Panc1 (cell line): Measurements from ENCODE around the gene ROCK2.

ENCODE experiments used
- SIN3A ChIP-seq: IDR thresholded peaks from 2 replicates; pipeline ENCODE4 v1.6.1; 2012; ENCODE audit warnings: low read depth, mild to moderate bottlenecking, low read length, moderate library complexity, borderline replicate concordance; ENCODE audit not compliant: insufficient read depth
- TF ChIP-seq, protein P1 (sequence below): fragments of 450-650 bp; IDR thresholded peaks from 2 replicates; pipeline ENCODE4 v1.5.1; 2017; ENCODE audit warnings: mild to moderate bottlenecking
- TF ChIP-seq, protein P2 (sequence below), 2 experiments: IDR thresholded peaks; 2 replicates each; pipeline ENCODE4 v1.6.1; 2011 to 2012; ENCODE audit warnings: low read depth in 2 of 2, control low read depth in 1 of 2, low read length in 1 of 2, mild to moderate bottlenecking in 1 of 2, moderate library complexity in 1 of 2; ENCODE audit not compliant: insufficient read depth in 1 of 2

DNA sequence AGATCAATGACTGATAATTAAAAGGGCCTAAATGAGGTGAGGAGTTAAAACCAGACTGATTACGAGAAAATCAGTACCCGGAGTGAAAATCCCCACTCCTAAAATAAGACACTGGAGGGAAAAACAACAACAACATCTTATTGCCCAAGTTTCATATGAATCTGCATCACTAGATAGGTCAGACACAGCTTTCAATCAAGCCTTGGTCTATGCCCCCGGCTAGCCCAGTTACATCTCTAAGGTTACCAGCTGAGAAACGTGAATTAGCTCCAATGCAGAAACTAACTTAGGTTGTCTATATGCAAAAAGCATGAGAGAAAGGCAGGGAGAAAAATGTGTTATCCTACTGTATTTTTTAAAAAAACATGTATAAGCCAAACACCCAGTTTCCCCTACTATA lies 53.7 kb downstream of the ROCK2 start:
- TF ChIP-seq, protein P1, sequence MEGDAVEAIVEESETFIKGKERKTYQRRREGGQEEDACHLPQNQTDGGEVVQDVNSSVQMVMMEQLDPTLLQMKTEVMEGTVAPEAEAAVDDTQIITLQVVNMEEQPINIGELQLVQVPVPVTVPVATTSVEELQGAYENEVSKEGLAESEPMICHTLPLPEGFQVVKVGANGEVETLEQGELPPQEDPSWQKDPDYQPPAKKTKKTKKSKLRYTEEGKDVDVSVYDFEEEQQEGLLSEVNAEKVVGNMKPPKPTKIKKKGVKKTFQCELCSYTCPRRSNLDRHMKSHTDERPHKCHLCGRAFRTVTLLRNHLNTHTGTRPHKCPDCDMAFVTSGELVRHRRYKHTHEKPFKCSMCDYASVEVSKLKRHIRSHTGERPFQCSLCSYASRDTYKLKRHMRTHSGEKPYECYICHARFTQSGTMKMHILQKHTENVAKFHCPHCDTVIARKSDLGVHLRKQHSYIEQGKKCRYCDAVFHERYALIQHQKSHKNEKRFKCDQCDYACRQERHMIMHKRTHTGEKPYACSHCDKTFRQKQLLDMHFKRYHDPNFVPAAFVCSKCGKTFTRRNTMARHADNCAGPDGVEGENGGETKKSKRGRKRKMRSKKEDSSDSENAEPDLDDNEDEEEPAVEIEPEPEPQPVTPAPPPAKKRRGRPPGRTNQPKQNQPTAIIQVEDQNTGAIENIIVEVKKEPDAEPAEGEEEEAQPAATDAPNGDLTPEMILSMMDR = no peak
- TF ChIP-seq SIN3A = no peak
- TF ChIP-seq, protein P2, sequence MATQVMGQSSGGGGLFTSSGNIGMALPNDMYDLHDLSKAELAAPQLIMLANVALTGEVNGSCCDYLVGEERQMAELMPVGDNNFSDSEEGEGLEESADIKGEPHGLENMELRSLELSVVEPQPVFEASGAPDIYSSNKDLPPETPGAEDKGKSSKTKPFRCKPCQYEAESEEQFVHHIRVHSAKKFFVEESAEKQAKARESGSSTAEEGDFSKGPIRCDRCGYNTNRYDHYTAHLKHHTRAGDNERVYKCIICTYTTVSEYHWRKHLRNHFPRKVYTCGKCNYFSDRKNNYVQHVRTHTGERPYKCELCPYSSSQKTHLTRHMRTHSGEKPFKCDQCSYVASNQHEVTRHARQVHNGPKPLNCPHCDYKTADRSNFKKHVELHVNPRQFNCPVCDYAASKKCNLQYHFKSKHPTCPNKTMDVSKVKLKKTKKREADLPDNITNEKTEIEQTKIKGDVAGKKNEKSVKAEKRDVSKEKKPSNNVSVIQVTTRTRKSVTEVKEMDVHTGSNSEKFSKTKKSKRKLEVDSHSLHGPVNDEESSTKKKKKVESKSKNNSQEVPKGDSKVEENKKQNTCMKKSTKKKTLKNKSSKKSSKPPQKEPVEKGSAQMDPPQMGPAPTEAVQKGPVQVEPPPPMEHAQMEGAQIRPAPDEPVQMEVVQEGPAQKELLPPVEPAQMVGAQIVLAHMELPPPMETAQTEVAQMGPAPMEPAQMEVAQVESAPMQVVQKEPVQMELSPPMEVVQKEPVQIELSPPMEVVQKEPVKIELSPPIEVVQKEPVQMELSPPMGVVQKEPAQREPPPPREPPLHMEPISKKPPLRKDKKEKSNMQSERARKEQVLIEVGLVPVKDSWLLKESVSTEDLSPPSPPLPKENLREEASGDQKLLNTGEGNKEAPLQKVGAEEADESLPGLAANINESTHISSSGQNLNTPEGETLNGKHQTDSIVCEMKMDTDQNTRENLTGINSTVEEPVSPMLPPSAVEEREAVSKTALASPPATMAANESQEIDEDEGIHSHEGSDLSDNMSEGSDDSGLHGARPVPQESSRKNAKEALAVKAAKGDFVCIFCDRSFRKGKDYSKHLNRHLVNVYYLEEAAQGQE (IDR thresholded peaks at IDR 0.05; ENCODE audit: insufficient read depth in 1 of 2, low read depth in 2 of 2, low read length in 1 of 2) = no peak
